GM12892 (cell line): ENCODE results near the gene C7orf25.

Source experiments
- POLR2A ChIP-seq: IDR thresholded peaks from 2 replicates; pipeline ENCODE4 v1.6.1; 2011; ENCODE audit warnings: low read depth, low read length, control low read depth
- POLR2AphosphoS5 ChIP-seq: IDR thresholded peaks from 2 replicates; pipeline ENCODE4 v1.6.1; 2011; ENCODE audit warnings: low read depth, low read length, control low read depth
- TAF1 ChIP-seq: IDR thresholded peaks from 2 replicates; pipeline ENCODE4 v1.6.1; 2011; ENCODE audit warnings: low read depth, mild to moderate bottlenecking, control low read depth, low read length, borderline replicate concordance

GRCh38 chr7:42876182-42877068 lies 35.4 kb downstream of the C7orf25 start:
- TF ChIP-seq POLR2AphosphoS5 (no peak), POLR2A (no peak), TAF1 (no peak)
